NCI-H2196 treated with DMSO at 0.1 percent for 48 hours (cell line): ENCODE data around the gene AQP2.

Source experiments
- DNase-seq: peaks from one replicate; lab custom pipeline; 2025; ENCODE audit not compliant: unreplicated experiment; lab: John Stamatoyannopoulos, UW

AQP2 gene

GRCh38 chr12:49954863-49955830 is 4.6 kb downstream of the AQP2 start:
- DNase-seq, result no peak

- DNase-seq, result no peak
Measured at GRCh38 chr12:49955899-49956662, 5.5 kb downstream of the AQP2 start.

GRCh38 chr12:49956663-49957569 is 6.4 kb downstream of the AQP2 start:
- DNase-seq, result no peak

GRCh38 chr12:49957570-49957967 is 7.0 kb downstream of the AQP2 start:
- DNase-seq, result no peak

GRCh38 chr12:49959685-49960473 is 9.3 kb downstream of the AQP2 start:
- DNase-seq, result peak; percentile 33

- no peak for DNase-seq
Measured at GRCh38 chr12:49960474-49961110, 10.1 kb downstream of the AQP2 start.

- DNase-seq, result no peak
Measured at GRCh38 chr12:49961111-49961922, 10.8 kb downstream of the AQP2 start, which contains the start of gene AQP5. AQP5 (plus strand) TSS chr12:49961872; CDS start chr12:49962018, 146 bp downstream.

GRCh38 chr12:49961993-49962764 is 11.6 kb downstream of the AQP2 start:
- no peak for DNase-seq

GRCh38 chr12:49962861-49963765 is 12.6 kb downstream of the AQP2 start:
- DNase-seq, result peak; percentile 94

- DNase-seq, result no peak
Measured at GRCh38 chr12:49963976-49964815, 13.7 kb downstream of the AQP2 start.

- DNase-seq, result no peak
Measured at GRCh38 chr12:49964849-49965624, 14.5 kb downstream of the AQP2 start.

- DNase-seq, result no peak
Measured at GRCh38 chr12:49965836-49966235, 15.3 kb downstream of the AQP2 start.

- DNase-seq, result no peak
Measured at GRCh38 chr12:49966511-49967041, 16.0 kb downstream of the AQP2 start.

- peak; percentile 75 for DNase-seq
Measured at GRCh38 chr12:49967042-49967776, 16.7 kb downstream of the AQP2 start.
